IPS-18a (cell line): ENCODE results near the gene ARL5C.
"Not testable (repeated sequence)": the region's sequence is repeated elsewhere in the genome, so short reads cannot be mapped to it uniquely, and the experiment has no call there.

Source experiments
- H3K27ac ChIP-seq: one replicate; pipeline ENCODE4 v1.5.1; 2013; ENCODE audit warnings: low read length
- H3K27me3 ChIP-seq: one replicate; pipeline ENCODE4 v1.6.1; 2013; ENCODE audit warnings: mild to moderate bottlenecking, low read length; ENCODE audit not compliant: control insufficient read depth, insufficient read depth
- H3K36me3 ChIP-seq: one replicate; pipeline ENCODE4 v1.6.1; 2013; ENCODE audit warnings: low read depth, low read length; ENCODE audit not compliant: control insufficient read depth
- H3K4me1 ChIP-seq: one replicate; pipeline ENCODE4 v1.6.1; 2013; ENCODE audit warnings: low read depth, low read length; ENCODE audit not compliant: control insufficient read depth
- H3K4me3 ChIP-seq: one replicate; pipeline ENCODE4 v1.5.1; 2013; ENCODE audit warnings: low read length
- H3K9ac ChIP-seq: one replicate; pipeline ENCODE4 v1.6.1; 2013; ENCODE audit warnings: mild to moderate bottlenecking, low read length, moderate library complexity
- H3K9me3 ChIP-seq: one replicate; pipeline ENCODE4 v1.6.1; 2013; ENCODE audit warnings: low read depth, low read length; ENCODE audit not compliant: control insufficient read depth

ARL5C gene

DNA sequence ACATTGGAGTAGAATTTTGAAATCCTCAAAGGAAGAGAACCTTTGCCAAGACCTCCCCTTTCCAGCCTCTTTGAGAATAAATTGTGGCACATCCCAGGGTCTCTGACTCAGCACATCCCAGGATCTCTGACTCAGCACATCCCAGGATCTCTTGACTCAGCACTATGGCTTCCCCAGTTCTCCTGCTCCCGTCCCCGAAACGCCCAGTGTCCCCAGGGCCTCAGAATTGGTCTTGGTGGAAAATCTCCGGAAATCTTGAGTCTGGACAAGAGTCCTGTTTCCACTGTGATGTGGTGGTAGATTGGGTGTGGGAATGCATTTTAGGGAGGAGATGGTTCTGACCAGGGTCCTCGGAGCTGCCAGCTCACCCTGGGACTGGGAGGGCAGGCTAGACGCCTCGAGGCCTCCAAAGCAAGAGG lies 33.8 kb downstream of the ARL5C start:
- Histone ChIP-seq H3K4me3 (no peak overlapping the region), H3K9me3 (no peaks in the 10 kb centered on the region), H3K27me3 (no peaks in the 10 kb centered on the region), H3K36me3 (no peaks in the 10 kb centered on the region), H3K4me1 (no peaks in the 10 kb centered on the region), H3K9ac (no peak overlapping the region), H3K27ac (no peak overlapping the region)

DNA sequence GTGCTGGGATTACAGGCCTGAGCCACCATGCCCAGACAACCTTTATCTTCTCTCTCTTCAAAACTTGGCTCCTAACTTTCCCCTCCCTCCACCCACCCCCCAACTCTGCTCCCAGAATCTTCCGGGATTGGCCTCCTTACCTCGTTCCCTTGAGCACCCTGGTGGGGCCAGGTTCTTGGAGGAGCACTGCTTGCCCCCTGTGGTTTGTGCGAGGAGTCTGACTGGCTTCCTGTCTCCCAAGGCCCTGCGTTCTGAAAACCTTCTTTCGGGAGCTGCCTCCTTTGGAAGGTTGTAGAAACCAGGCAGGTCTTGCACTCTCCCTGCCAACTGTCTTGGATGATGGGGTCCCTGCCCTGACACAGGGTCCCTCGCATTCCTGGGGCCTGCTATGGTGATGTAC lies 34.3 kb downstream of the ARL5C start:
- H3K9ac ChIP-seq = no peak overlapping the region
- no peaks in the 10 kb centered on the region for H3K9me3 ChIP-seq
- H3K36me3 ChIP-seq = no peaks in the 10 kb centered on the region
- no peak overlapping the region for H3K4me3 ChIP-seq
- no peak overlapping the region for H3K27ac ChIP-seq
- H3K4me1 ChIP-seq = no peaks in the 10 kb centered on the region
- no peaks in the 10 kb centered on the region for H3K27me3 ChIP-seq

DNA sequence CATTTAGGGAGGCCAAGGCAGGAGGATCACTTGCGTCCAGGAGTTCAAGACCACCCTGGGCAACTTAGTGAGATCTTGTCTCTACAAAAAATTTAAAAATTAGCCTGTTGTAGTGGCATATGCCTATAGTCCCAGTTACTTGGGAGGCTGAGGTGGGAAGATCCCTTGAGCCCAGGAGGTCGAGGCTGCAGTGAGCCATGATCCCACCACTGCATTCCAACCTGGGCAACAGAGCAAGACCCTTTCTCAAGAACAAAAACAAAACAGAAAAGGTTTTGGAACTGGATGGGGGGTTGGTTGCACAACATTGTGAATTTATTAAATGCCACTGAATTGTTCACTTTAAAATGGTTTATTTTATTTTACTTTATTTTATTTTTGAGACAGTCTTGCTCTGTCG lies 35.8 kb downstream of the ARL5C start:
- Histone ChIP-seq H3K4me1 (no peaks in the 10 kb centered on the region), H3K9ac (no peak overlapping the region), H3K27ac (no peak overlapping the region), H3K9me3 (no peaks in the 10 kb centered on the region), H3K4me3 (no peak overlapping the region), H3K36me3 (no peaks in the 10 kb centered on the region), H3K27me3 (no peaks in the 10 kb centered on the region)

DNA sequence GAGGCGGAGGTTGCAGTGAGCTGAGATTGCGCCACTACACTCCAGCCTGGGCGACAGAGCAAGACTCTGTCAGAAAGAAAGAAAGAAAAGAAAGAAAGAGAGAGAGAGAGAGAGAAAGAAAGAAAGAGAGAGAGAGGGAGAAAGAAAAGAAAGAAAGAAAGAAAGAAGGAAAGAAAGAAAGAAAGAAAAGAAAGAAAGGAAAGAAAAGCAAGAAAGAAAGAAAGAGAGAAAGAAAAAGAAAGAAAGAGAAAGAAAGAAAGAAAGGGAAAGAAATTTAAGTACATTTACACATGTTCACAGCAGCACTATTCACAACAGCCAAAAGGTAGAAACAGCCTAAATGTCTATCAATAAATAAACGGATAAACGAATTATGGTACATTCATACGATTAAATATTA lies 36.4 kb downstream of the ARL5C start:
- not testable (repeated sequence) for H3K9ac ChIP-seq, H3K4me1 ChIP-seq, H3K4me3 ChIP-seq, H3K36me3 ChIP-seq, H3K27ac ChIP-seq, H3K27me3 ChIP-seq, H3K9me3 ChIP-seq

DNA sequence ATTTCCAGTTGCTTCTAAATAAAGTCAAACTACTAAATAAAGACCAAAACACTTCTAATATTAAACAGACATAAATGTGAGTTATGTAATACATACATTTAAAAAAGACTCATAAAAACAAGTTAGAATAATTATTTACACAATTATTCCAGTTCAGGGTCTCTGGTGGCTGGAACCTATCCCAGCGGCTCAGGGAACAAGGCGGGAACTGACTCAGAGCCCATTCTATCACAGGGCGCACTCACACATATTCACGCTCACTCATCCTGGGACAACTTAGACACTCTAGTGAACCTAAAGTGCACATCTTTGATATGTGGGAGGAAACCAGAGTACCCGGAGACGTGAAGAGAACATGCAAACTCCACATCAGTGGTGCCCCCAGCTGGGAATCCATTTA lies 39.5 kb downstream of the ARL5C start:
- H3K27ac ChIP-seq = no peak overlapping the region
- no peaks in the 10 kb centered on the region for H3K36me3 ChIP-seq
- H3K4me1 ChIP-seq = peaks cover 5% of the 10 kb centered on the region
- H3K27me3 ChIP-seq = no peaks in the 10 kb centered on the region
- H3K9ac ChIP-seq = no peak overlapping the region
- no peaks in the 10 kb centered on the region for H3K9me3 ChIP-seq
- no peak overlapping the region for H3K4me3 ChIP-seq

DNA sequence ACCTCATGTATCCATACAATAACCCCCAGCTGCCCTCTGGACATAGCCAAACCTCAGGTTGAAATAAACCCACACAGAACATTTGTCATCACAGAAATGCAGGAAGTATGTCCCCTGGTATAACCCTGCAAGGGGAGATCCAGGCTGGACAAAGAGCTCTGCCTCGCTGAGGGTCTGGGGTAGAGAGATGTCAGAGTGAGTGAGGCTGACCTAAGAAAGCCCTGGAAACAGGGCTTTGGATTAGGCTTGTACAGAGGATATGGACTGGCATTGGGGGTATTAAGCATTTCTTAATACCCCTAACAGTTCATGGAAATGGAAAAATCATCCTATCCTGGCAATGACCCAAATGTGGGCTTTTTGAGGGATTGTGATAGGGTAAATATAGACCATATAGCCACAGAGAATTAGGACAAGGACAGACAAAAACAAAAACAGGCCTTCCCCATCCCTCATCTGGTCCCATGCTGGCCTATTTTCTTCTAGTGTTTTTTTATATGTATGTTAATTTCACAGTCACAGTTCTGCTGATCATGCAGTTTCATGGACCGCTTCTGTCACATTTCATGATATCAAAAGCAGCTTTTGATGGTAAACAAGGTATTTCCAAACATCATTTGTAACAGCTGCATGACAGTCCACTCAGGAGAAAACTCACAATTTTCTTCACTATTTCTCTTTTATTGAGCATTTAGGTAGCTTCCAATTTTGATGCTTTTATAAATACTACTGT lies 40.7 kb downstream of the ARL5C start:
- Histone ChIP-seq H3K4me3 (no peak overlapping the region), H3K4me1 (peaks cover 5% of the 10 kb centered on the region), H3K9me3 (no peaks in the 10 kb centered on the region), H3K27me3 (no peaks in the 10 kb centered on the region), H3K27ac (no peak overlapping the region), H3K36me3 (no peaks in the 10 kb centered on the region), H3K9ac (no peak overlapping the region)

DNA sequence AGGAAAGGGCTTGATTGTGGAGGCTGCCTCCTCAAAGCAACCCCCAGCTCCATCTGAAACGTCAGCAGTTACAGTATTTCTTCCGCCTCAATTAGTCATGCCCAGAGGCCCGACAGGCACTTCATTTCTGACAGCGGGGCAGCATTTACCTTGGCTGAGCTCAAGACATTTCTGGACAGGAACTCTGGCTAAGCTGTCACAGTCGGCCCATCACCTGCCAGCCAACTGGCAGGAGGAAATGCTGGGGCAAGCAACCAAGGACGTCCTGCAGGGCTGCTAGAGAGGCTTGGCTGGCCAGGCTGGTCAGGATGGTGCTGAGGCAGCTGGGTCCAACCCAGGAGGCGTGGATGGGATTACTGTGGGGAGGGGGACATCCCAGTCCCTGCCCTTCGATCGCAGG lies 42.3 kb downstream of the ARL5C start:
- Histone ChIP-seq H3K9ac (no peak overlapping the region), H3K27ac (no peak overlapping the region), H3K4me1 (peaks cover 5% of the 10 kb centered on the region)

DNA sequence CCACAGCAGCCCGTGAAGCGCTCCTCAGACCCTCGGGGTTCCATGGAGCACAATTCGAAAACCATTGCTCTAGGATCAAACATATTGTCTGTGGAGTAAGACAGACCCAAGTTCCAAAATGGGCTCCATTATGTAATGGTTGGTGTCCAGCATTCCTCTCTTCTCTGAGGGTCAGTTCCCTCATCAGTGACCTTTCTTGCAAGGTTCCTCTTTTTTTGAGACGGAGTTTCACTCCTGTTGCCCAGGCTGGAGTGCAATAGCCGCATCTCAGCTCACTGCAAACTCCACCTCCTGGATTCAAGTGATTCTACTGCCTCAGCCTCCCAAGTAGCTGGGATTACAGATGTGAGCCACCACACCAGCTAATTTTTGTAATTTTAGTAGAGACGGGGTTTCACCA lies 43.0 kb downstream of the ARL5C start:
- Histone ChIP-seq H3K27me3 (no peaks in the 10 kb centered on the region), H3K9ac (no peak overlapping the region), H3K4me1 (peaks cover 5% of the 10 kb centered on the region), H3K9me3 (no peaks in the 10 kb centered on the region), H3K27ac (no peak overlapping the region), H3K4me3 (no peak overlapping the region), H3K36me3 (no peaks in the 10 kb centered on the region)

More for the DNA sequence above, 42.3 kb downstream of the ARL5C start:
- H3K9me3 ChIP-seq = no peaks in the 10 kb centered on the region
- H3K27me3 ChIP-seq = no peaks in the 10 kb centered on the region
- H3K36me3 ChIP-seq = no peaks in the 10 kb centered on the region
- H3K4me3 ChIP-seq = no peak overlapping the region

DNA sequence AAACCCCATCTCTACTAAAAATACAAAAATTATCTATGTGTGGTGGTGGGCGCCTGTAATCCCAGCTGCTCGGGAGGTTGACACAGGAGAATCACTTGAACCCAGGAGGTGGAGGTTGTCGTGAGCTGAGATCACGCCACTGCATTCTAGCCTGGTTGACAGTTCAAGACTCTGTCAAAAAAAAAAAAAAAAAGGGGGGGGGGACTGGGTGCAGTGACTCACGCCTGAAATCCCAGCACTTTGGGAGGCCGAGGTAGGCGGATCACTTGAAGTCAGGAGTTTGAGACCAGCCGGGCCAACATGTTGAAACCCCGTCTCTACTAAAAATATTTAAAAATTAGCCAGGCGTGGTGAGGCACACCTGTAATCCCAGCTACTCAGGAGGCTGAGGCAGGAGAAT lies 44.0 kb downstream of the ARL5C start:
- not testable (repeated sequence) for H3K36me3 ChIP-seq, H3K9me3 ChIP-seq, H3K27ac ChIP-seq, H3K27me3 ChIP-seq, H3K9ac ChIP-seq, H3K4me3 ChIP-seq, H3K4me1 ChIP-seq

DNA sequence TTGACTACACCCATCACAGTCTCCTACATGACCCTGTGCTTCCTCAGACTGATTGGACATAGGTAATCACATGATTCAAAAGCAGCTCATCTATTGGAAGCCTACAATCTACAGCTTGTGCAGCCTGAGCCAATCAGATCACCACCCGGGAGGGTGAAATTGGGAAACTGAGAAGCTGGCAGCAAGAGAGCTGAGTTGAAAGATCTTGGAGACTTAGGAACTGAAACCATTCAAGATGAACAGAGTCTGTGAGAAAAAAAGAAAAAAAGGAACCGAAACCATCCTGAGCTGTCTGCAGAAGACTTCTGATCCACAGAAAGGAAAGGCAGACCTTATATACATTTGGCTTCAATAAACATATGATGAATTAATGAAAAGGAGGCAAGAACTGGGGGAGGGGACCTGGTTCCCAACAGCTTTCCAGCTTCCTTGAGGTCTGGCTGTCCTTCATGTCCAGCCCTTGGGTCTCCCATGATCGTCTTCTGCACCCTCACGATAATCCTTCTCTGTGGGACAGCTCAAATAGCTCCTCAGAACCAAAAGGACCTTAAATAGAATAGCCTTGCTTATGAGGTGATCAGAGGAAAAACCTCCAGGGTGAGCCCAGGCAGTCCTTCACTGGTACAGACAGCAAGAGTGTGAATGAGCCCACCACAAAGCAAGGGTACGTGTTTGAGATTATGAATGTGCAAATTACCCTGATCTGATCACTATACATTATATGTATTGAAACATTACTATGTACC lies 47.1 kb downstream of the ARL5C start:
- H3K4me3 ChIP-seq = no peak overlapping the region
- H3K9ac ChIP-seq = no peak overlapping the region
- H3K9me3 ChIP-seq = no peaks in the 10 kb centered on the region
- H3K4me1 ChIP-seq = peaks cover 5% of the 10 kb centered on the region
- H3K27me3 ChIP-seq = no peaks in the 10 kb centered on the region
- H3K27ac ChIP-seq = no peak overlapping the region
- H3K36me3 ChIP-seq = no peaks in the 10 kb centered on the region

DNA sequence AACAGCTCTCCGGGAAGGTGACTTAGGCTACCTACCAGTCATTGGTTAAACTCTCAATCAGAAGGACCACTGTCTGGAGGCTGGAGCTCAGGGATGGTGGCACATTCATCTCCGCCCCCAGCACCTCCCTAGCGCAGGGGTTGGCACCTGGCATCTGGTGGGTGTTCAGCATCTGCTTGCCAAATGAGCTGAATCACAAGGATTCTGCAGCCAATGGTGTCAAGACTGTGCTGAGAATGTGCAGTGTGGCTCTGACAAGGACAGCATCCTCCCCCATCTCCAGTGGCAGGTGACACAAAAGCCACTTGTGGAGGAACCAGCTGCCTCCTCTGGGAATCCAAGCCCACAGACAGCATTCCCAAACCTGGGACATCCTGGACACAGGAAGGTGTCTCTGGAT lies 49.7 kb downstream of the ARL5C start:
- no peak overlapping the region for H3K4me3 ChIP-seq
- no peaks in the 10 kb centered on the region for H3K9me3 ChIP-seq
- H3K36me3 ChIP-seq = no peaks in the 10 kb centered on the region
- H3K27me3 ChIP-seq = no peaks in the 10 kb centered on the region
- no peak overlapping the region for H3K9ac ChIP-seq
- H3K27ac ChIP-seq = no peak overlapping the region
- H3K4me1 ChIP-seq = no peaks in the 10 kb centered on the region

DNA sequence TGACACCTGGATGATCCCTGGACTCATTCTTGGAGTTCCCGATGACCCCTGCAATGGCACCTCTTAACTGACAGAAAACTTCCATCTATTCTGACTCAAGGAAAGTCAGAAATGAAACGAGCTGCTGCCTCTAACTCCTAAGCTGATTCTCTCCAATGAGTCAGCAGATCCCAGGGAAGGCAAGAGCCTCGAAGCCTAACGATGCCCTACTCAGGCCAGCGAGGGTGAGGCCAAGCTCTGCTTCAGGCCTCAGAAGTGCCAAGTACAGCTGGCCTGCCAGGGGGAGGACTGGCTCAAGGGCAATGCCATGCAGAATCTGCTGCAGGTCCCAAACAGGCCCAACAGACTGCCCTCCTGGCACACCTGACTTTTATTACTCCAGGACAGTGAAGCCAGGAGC lies 50.8 kb downstream of the ARL5C start:
- Histone ChIP-seq H3K36me3 (no peaks in the 10 kb centered on the region), H3K27me3 (no peaks in the 10 kb centered on the region), H3K9me3 (no peaks in the 10 kb centered on the region), H3K9ac (no peak overlapping the region), H3K4me1 (no peaks in the 10 kb centered on the region), H3K27ac (no peak overlapping the region), H3K4me3 (no peak overlapping the region)
